NOMO-1 (cell line): ENCODE data around the gene PCDHGA1.
"Not testable (repeated sequence)": the region's sequence is repeated elsewhere in the genome, so short reads cannot be mapped to it uniquely, and the experiment has no call there.

Experiments
- DNase-seq, 2 experiments: peaks; one replicate each; lab custom pipeline; 2025; ENCODE audit not compliant: unreplicated experiment in 2 of 2; lab: John Stamatoyannopoulos, UW

PCDHGA1 gene

GRCh38 chr5:141345327-141345726, 15.0 kb downstream of the PCDHGA1 start:
- no peak for DNase-seq

- DNase-seq, result not testable (repeated sequence)
Observed at GRCh38 chr5:141346017-141346416, 15.7 kb downstream of the PCDHGA1 start.

- no peak for DNase-seq
Observed at GRCh38 chr5:141349917-141350619, 19.8 kb downstream of the PCDHGA1 start, which contains the start of gene PCDHGB1. Gene PCDHGB1 (plus strand): TSS chr5:141350099. CDS start chr5:141350261, 162 bp downstream.

- DNase-seq, result no peak
Observed at GRCh38 chr5:141351591-141351990, 21.3 kb downstream of the PCDHGA1 start.

- no peak for DNase-seq
Observed at GRCh38 chr5:141354900-141355469, 24.7 kb downstream of the PCDHGA1 start, which contains the start of gene PCDHGA4. Gene PCDHGA4 (plus strand): TSS chr5:141355021. CDS start chr5:141355108, 87 bp downstream.

GRCh38 chr5:141355641-141356040, 25.3 kb downstream of the PCDHGA1 start:
- no peak for DNase-seq

GRCh38 chr5:141356133-141356532, 25.8 kb downstream of the PCDHGA1 start:
- DNase-seq, result no peak

- DNase-seq, result no peak
Observed at GRCh38 chr5:141356950-141357349, 26.6 kb downstream of the PCDHGA1 start.

- peak; percentile 47 to 48 for DNase-seq
Observed at GRCh38 chr5:141359790-141360426, 29.6 kb downstream of the PCDHGA1 start, which contains the start of gene PCDHGB2. Gene PCDHGB2 (plus strand): TSS chr5:141359994. CDS start chr5:141360136, 142 bp downstream.

GRCh38 chr5:141360685-141361084, 30.4 kb downstream of the PCDHGA1 start:
- DNase-seq, result no peak

GRCh38 chr5:141362719-141363118, 32.4 kb downstream of the PCDHGA1 start:
- DNase-seq, result peak in 1 of 2 experiments; percentile 16

- DNase-seq, result no peak
Observed at GRCh38 chr5:141363952-141364660, 33.8 kb downstream of the PCDHGA1 start, which contains the start of gene PCDHGA5. Gene PCDHGA5 (plus strand): TSS chr5:141364162. CDS start chr5:141364331, 169 bp downstream.

- no peak for DNase-seq
Observed at GRCh38 chr5:141366016-141366896, 35.9 kb downstream of the PCDHGA1 start.

- DNase-seq, result peak; percentile 48 to 59
Observed at GRCh38 chr5:141369994-141370848, 39.9 kb downstream of the PCDHGA1 start, which contains the start of gene PCDHGB3. Gene PCDHGB3 (plus strand): TSS chr5:141370242. CDS start chr5:141370395, 153 bp downstream.

- no peak for DNase-seq
Observed at GRCh38 chr5:141371572-141372475, 41.5 kb downstream of the PCDHGA1 start.

GRCh38 chr5:141373673-141374317, 43.5 kb downstream of the PCDHGA1 start, which contains the start of gene PCDHGA6:
Gene PCDHGA6 (plus strand): TSS chr5:141373891. CDS start chr5:141374084, 193 bp downstream.
- no peak for DNase-seq

GRCh38 chr5:141374627-141375026, 44.3 kb downstream of the PCDHGA1 start:
- DNase-seq, result no peak
